Liver (tissue), 3 donors: ENCODE data around the gene GOSR1.

Experiments
- FOXA1 ChIP-seq: IDR thresholded peaks from 2 replicates; pipeline ENCODE4 v1.6.1; 2016; ENCODE audit warnings: antibody characterized with exemption
- HNF4G ChIP-seq: IDR thresholded peaks from 2 replicates; pipeline ENCODE4 v1.6.1; 2016; ENCODE audit warnings: antibody characterized with exemption
- JUND ChIP-seq, 2 donors: IDR thresholded peaks; 2 replicates each; pipeline ENCODE4 v1.6.1; 2016; ENCODE audit warnings: antibody characterized with exemption in 2 of 2
- RAD21 ChIP-seq, 2 donors: IDR thresholded peaks; 2 replicates each; pipeline ENCODE4 v1.6.1; 2016; ENCODE audit warnings: antibody characterized with exemption in 2 of 2, mild to moderate bottlenecking in 2 of 2
- RXRA ChIP-seq, 2 donors: IDR thresholded peaks; 2 replicates each; pipeline ENCODE4 v1.6.1; 2017 to 2018; ENCODE audit warnings: antibody characterized with exemption in 2 of 2, mild to moderate bottlenecking in 1 of 2
- TAF1 ChIP-seq: conservative IDR thresholded peaks from 2 replicates; pipeline ENCODE4 v1.6.1; 2016; ENCODE audit warnings: antibody characterized with exemption, mild to moderate bottlenecking
- YY1 ChIP-seq: IDR thresholded peaks from 2 replicates; pipeline ENCODE4 v1.6.1; 2016; ENCODE audit warnings: antibody characterized with exemption, mild to moderate bottlenecking
- TF ChIP-seq, protein P1 (sequence below): fragments of 150-350 bp; IDR thresholded peaks from 2 replicates; pipeline ENCODE4 v1.5.1; 2017; ENCODE audit warnings: improper control_type of control experiment, low read depth, low read length; ENCODE audit not compliant: missing input control
- TF ChIP-seq, protein P2 (sequence below): IDR thresholded peaks from 2 replicates; pipeline ENCODE4 v1.6.1; 2016; ENCODE audit warnings: antibody characterized with exemption
- TF ChIP-seq, protein P3 (sequence below): IDR thresholded peaks from 2 replicates; pipeline ENCODE4 v1.6.1; 2016; ENCODE audit warnings: antibody characterized with exemption
- donor health status: healthy.
- donor health status: healthy.

DNA sequence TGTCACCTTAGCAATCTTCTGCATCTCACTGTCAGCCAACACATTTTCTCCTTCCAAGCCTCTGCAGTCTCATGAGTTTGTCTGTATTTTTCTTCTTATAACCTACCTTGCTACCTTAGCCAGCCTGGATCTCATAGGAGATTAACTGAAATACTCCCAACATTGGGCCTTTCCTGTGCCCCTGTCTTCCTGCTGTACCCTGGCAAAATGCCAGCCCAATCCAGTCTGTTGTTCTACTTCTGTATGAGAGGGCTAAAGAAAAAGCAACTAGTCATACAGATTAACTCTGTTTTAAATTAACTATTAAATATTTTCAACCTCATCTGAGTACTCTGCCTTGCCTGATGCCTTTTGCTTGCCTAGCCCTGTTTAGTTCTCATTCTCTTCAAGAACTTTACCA, 18.4 kb downstream of the GOSR1 start:
- TF ChIP-seq JUND (IDR thresholded peaks at IDR 0.05), result no peak
- TF ChIP-seq, protein P1, sequence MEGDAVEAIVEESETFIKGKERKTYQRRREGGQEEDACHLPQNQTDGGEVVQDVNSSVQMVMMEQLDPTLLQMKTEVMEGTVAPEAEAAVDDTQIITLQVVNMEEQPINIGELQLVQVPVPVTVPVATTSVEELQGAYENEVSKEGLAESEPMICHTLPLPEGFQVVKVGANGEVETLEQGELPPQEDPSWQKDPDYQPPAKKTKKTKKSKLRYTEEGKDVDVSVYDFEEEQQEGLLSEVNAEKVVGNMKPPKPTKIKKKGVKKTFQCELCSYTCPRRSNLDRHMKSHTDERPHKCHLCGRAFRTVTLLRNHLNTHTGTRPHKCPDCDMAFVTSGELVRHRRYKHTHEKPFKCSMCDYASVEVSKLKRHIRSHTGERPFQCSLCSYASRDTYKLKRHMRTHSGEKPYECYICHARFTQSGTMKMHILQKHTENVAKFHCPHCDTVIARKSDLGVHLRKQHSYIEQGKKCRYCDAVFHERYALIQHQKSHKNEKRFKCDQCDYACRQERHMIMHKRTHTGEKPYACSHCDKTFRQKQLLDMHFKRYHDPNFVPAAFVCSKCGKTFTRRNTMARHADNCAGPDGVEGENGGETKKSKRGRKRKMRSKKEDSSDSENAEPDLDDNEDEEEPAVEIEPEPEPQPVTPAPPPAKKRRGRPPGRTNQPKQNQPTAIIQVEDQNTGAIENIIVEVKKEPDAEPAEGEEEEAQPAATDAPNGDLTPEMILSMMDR, result no peak
- TF ChIP-seq, protein P2, sequence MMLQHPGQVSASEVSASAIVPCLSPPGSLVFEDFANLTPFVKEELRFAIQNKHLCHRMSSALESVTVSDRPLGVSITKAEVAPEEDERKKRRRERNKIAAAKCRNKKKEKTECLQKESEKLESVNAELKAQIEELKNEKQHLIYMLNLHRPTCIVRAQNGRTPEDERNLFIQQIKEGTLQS, result no peak
- TF ChIP-seq TAF1, result no peak
- no peak for TF ChIP-seq RAD21 (IDR thresholded peaks at IDR 0.05)
- no peak for TF ChIP-seq FOXA1
- no peak for TF ChIP-seq RXRA (IDR thresholded peaks at IDR 0.05)
- TF ChIP-seq, protein P3, sequence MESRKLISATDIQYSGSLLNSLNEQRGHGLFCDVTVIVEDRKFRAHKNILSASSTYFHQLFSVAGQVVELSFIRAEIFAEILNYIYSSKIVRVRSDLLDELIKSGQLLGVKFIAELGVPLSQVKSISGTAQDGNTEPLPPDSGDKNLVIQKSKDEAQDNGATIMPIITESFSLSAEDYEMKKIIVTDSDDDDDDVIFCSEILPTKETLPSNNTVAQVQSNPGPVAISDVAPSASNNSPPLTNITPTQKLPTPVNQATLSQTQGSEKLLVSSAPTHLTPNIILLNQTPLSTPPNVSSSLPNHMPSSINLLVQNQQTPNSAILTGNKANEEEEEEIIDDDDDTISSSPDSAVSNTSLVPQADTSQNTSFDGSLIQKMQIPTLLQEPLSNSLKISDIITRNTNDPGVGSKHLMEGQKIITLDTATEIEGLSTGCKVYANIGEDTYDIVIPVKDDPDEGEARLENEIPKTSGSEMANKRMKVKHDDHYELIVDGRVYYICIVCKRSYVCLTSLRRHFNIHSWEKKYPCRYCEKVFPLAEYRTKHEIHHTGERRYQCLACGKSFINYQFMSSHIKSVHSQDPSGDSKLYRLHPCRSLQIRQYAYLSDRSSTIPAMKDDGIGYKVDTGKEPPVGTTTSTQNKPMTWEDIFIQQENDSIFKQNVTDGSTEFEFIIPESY, result no peak
- TF ChIP-seq YY1, result no peak
- TF ChIP-seq HNF4G, result no peak
